DMS153 (cell line): ENCODE results near the gene STAT5B.
"Not testable (repeated sequence)": the region's sequence is repeated elsewhere in the genome, so short reads cannot be mapped to it uniquely, and the experiment has no call there.

Experiments used
- DNase-seq: peaks from one replicate; lab custom pipeline; 2025; lab: John Stamatoyannopoulos, UW

STAT5B gene

DNA sequence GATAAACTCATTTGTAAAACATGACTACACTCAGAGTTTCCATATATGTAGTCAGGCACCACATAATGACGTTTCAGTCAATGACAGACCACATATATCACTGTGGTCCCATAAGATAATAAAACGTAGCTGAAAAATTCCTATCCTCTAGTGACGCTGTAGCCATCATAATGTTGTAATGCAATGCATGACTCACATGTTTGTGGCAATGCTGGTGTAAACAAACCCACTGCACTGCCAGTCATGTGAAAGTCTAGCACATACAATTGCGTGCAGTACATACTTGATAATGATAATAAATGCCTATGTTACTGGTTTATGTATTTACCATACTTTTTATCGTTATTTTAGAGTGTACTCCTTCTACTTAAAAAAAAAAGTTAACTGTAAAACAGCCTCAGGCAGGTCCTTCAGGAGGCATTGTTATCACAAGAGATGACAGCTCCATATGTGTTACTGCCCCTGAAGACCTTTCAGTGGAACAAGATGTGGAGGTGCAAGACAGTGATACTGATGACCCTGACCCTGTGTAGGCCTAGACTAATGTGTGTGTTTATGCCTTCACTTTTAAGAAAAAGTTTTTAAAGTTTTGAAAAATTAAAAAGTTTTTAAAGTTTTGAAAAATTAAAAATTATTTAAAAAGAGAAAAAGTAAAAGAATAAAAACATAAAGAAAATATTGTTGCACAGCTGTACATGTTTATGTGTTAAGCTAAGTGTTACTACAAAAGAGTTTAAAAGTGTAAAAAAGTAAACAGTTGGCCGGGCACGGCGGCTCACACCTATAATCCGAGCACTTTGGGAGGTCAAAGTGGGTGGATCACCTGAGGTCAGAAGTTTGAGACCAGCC lies 9.0 kb downstream of the STAT5B start:
- DNase-seq, result no peak

DNA sequence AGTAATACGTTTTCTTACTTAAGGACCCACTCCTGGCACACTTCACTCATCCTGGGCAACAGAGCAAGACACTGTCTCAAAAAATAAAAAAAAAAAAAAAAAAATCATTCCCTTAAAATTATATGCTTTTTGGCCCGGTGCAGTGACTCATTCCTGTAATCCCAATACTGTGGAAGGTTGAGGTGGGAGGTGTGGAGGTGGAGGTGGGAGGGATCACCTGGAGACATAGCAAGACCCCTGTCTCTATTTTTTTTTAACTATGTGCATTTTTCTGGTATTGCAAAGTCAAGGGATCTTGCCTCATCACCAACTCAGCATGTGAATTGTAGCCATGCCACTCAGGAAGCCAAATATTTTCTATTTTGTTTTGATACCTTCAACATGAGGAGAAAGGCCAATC lies 9.7 kb downstream of the STAT5B start:
- DNase-seq, result no peak

DNA sequence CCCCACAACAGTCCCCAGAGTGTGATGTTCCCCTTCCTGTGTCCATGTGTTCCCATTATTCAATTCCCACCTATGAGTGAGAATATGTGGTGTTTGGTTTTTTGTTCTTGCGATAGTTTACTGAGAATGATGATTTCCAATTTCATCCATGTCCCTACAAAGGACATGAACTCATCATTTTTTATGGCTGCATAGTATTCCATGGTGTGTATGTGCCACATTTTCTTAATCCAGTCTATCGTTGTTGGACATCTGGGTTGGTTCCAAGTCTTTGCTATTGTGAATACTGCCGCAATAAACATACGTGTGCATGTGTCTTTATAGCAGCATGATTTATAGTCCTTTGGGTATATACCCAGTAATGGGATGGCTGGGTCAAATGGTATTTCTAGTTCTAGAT lies 11.8 kb downstream of the STAT5B start:
- DNase-seq, result not testable (repeated sequence)

DNA sequence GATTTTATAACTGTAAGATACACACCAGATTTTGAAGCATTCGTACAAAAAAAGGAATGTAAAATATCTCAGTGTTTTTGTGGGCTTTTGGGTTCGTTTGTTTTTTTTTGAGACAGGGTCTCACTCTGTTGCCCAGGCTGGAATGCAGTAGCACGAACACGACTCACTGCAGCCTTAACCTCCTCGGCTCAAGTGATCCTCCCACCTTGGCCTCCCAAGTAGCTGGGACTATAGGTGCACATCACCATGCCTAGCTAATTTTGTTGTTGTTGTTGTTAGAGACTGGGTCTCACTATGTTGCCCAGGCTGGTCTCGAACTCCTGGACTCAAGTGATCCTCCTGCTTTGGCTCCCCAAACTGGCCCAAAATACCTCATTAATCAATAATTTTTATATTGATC lies 15.9 kb downstream of the STAT5B start:
- DNase-seq, result no peak

DNA sequence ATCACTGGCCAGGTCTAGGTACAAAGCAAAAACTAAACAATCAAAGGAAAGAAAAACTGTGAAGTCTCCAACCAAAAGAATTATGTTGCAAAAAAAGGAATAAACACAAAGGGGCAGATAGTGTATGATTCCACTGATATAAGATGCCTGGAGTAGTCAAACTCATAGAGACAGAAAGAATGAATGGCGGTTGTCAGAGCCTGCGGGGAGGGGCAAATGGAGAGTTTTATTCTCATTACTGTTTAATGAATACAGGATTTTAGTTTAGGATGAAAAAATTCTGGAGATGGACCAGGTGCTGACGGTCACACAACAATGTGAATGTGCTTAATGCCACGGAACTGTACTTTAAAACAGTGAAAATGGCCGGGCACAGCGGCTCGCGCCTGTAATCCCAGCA lies 20.7 kb downstream of the STAT5B start:
- no peak for DNase-seq

DNA sequence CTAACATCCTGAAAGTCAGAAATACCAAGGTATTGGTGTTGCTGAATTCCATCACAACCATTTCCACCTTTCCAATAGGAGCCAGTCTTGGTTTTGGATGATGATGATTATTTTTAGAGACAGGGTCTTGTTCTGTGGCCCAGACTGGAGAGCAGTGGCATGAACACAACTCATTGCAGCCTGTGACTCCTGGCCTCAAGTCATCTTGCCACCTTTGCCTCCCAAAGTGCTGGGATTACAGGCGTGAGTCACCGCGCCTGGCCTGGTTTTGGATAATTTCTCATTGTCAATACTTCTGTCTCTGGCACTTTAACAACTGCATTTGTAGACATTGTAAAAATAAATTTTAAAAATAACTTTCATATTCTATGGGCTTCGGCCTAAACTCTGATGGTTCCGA lies 22.6 kb downstream of the STAT5B start:
- DNase-seq, result no peak

DNA sequence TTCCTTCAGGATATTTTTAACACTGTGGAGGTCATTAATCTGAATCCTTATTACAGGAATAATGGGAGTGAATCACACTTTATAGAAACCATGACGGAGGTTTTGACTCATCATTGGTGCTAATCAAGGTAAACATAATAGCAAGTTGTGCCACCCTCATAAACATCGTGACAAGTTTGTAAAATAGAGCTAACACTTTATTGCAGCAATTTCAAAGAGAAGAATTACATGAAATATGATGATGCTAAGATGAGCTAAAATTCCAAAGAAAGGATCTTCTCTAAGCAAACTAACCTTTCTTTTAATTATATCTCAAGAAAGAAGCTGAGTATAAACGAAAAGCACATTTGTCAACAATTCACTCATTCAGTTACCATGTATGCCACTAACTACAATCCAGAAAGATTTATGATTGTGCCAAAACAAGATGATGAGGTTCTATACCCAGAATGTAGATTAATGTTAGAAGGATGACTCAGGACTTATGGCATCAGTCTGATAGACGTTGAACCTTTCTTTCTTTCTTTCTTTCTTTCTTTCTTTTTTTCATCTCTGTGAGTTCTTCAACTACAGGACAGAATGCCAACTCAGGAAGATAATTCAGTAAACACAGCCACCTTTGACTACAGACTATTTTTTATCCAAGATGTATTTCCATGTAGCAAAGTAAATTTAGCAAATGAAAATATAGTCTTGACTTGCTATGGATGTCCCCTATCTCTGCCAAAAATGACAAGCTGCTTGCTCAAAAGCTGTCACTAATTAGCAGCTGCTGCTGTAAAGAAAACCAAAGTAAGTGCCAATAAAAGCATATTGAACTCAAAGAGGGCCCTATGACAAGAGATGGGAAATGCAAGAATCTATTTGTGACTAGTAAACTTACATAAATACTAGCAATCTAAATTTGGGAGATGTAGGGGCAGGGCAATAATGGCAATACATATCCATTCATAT lies 23.3 kb downstream of the STAT5B start:
- no peak for DNase-seq

DNA sequence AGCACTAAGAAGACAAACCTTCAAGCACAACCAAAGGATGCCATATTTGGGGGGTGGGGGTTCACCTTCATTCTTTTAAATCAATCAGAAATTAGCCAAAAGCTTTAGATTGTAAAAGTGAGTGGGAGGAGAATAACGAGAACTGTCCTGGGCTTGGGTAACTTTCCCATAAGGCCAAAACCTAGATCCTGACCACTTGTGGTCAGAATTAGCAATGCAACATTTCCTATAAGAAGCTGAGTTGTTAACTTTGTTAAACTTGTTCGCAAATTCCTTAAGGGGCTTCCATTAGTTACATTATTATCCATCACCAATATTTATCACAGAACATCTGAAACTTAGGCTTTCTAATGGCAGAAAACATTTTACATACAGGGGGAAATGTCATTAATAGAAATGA lies 25.1 kb downstream of the STAT5B start:
- no peak for DNase-seq

DNA sequence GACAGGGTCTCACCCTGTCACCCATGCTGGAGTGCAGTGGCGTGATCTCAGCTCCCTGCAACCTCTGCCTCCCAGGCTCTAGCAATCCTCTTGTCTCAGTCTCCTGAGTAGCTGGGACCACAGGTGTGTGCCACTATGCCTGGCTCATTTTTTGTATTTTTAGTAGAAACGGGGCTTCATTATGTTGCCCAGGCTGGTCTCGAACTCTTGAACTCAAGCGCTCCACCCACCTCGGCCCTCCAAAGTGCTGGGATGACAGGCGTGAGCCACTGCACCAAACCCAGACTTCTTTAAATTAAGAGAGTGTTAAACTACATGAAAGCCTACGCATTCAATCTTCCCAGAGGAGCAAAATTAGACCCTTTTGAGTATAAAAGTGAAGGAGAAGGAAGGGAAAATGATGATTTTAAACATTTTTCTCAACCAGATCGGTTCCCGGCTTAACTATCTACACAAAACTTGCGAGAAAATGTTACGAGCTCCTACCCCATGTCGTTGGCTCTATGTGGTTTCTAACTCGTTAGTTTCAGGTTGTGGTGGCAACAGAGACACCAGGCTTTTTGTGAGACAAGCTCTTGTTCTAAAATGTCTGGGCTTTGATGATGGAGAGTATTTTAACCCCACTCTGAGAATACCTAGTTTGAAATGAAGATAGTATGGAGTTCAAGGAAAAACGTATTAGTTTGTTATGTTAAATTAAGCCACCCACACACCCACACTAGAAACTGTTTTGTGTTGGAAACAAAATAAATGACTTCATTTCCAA lies 26.3 kb downstream of the STAT5B start:
- DNase-seq, result no peak

DNA sequence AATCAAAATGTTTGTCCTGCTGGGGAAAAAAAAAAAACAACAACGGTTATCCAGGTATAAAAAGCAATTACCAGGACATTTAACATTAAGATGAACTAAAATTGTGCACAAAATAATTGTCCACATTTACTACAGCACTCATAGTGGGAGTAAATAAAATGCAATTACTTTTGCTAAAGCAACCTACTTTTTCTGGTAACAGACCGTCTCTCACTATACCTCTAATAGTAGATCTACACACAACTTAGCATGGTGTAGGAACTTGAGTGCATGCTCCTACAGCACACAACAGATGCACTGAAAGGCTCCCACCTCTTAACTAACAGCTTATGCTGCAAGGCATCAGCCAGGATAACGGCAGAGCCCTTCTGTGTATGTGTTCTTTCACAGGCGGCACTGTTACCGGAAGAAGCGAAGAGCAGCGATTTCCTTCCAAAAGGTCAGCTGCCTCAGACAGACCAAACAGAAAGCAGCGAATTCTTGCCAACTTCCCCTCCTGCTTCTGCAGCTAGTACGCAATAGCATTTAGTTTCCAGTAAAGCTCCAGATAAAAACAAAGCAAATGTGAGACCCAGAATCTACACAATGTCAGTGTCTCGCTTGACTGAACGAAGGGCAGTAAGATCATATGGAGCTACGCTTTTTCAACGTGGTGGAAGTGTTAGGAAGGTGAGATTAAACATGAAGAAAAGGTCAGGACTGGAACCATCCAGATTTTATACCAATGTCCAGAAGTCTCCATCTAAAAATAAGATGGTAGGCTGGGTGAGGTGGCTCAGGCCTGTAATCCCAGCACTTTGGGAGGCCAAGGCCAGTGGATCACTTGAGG lies 27.6 kb downstream of the STAT5B start:
- DNase-seq, result peak; percentile 52

DNA sequence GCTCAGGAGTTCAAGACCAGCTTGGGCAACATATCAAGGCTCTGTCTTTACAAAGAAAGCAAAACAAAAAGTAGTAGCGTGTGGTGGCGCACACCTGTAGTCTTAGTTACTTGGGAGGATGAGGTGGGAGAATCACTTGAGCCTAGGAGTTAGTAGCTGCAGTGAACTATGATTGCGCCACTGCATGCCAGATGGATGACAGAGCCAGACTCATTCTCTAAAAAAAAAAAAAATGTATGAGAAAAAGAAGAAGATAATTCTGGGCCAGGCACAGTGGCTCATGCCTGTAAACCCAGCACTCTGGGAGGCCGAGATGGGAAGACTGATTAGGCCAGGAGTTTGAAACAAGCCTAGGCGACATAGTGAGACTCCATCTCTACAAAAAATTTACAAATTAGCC lies 28.5 kb downstream of the STAT5B start:
- no peak for DNase-seq

DNA sequence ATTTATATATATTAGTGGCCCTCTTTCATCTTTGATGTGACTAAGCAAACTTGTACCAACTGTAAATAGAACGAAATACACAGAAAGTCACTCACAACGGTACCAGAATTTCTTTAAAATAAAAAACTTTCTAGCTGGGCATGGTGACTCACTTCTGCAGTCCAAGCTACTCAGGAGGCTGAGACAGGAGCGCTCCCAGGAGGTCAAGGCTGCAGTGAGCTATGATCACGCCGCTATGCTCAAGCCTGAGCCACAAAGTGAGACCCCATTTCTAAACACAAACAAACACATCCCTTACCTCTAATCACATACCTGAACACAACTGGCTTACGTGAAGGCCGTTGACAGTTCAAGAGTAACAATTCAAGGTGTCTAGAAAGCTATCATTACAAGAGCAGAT lies 29.7 kb downstream of the STAT5B start:
- no peak for DNase-seq

DNA sequence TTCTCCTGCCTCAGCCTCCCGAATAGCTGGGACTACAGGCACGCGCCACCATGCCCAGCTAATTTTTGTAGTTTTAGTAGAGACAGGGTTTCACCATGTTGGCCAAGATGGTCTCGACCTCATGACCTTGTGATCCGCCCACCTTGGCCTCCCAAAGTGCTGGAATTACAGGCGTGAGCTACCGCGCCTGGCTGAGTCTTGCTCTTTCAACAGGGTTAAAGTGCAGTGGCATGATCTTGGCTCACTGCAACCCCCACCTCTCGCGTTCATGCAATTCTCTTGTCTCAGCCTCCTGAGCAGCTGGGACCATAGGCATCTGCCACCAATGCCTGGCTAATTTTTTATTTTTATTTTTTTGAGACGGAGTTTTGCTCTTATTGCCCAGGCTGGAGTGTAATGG lies 31.0 kb downstream of the STAT5B start:
- DNase-seq, result not testable (repeated sequence)

DNA sequence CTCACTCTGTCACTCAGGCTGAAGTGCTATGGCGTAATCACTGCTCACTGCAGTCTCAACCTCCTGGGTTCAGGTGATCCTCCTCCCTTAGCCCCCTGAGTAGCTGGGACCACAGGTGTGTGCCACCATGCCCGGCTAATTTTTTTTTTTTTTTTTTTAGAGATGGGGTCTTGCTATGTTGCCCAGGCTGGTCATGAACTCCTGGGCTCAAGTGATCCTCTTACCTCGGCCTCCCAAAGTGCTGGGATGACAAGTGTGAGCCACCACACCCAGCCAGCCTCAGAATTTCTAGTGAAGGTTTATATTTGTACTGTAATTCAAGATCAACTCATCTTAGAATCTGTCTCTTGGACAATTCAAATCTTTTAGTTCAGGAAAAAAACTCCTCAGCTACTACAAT lies 32.1 kb downstream of the STAT5B start:
- DNase-seq, result not testable (repeated sequence)

DNA sequence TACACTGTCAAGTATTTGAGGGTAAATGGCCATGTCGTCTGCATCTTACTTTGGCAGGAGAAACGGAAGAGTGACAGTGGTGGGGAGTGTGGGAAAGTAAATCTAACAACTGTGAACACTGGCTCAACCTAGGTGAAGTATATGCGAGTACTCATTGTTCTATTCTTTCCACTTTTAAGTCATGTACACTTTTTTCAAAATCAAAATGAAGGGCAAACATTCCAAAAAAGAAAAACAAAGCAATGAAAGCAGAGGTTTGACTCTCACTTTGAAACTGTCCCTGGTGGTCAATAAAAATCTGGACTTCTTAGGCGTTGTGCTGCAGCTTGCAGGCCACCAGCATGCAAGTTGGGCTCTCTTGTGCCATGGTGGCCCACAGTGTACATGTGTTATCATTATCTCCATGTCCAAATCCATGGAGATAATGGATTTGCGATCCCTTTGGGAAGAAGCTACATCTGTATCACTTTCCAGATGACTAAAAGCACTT lies 32.7 kb downstream of the STAT5B start:
- no peak for DNase-seq

DNA sequence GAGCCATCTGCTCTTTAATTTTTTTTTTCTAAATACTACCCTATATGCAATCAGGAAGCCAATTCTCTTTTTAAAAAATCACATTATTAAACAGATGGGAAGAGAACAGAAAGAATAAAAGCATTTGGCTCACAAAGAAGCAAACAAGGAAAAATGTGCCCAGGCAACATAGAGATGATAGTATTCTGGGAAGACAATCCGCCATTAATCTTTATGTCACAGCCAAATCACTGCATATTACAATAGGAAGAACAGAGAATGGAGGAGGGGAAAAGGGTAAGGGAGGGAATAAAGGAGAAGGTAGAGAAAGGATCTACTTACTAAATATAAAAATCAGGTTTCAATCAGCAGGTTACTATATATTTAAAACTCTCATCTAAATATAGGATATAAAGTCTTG lies 34.3 kb downstream of the STAT5B start:
- DNase-seq, result no peak

DNA sequence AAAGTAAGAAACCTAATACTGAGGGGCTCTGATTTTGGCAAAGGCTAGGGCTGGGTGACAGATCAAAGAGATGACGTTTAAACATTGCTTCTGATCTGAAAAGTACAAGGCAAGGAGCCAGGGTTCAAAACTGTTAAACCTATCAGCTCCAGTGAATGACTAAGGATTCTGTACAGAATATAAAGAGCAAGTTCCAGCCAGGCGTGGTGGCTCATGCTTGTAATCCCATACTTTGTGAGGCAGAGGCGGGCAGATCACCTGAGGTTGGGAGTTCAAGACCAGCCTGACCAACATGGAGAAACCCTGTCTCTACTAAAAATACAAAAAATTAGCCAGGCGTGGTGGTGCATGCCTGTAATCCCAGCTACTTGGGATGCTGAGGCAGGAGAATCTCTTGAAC lies 35.3 kb downstream of the STAT5B start:
- not testable (repeated sequence) for DNase-seq

DNA sequence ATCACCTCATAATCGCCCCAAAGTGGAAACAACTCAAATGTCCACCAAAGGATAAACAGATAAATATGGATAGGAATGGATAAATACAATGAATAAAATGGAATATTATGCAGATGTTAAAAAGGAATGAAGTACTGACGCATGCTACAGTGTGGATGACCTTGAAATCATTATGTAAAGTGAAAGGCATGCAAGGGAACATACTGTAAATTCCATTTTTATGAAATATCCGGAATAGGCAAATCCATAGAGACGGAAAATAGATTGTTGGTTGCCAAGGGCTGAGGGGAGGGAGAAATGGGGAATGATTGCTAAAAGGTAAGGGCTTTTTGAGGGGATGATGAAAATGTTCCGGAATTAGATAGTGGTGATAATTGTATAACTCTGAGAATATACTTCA lies 36.0 kb downstream of the STAT5B start:
- DNase-seq, result no peak

DNA sequence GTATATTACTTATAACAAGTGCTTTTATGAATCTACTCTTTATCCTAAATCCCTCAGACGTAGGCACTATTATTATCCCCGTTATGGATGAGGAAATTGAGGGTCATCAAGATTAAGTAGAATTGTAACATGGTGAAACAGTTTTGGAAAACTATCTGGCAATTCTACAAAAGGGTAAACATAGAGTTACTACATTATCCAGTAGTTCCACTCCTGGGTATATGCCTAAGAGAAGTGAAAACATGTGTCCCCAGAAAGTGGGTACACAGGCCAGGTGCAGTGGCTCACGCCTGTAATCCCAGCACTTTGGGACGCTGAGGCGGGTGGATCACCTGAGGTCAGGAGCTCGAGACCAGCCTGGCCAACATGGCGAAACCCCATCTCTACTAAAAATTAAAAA lies 36.6 kb downstream of the STAT5B start:
- not testable (repeated sequence) for DNase-seq

DNA sequence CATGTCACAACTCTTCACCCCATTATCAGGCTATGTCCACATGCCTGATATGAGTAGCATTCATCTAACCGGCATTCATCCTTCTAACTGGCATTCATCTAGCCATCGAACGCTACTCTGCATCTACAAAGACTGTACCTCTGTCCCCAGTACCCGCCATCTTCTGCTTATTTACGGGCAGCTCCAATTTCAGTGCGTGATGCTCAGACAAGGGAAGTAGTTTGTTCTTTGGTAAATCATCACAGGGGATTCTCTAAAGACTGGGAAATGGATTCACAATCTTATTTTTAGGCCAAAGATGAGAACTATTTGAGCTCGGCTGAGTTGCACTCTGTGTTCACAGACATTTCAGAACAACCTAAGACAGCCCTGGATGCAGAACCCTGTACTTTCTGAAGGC lies 39.4 kb downstream of the STAT5B start:
- DNase-seq, result no peak

DNA sequence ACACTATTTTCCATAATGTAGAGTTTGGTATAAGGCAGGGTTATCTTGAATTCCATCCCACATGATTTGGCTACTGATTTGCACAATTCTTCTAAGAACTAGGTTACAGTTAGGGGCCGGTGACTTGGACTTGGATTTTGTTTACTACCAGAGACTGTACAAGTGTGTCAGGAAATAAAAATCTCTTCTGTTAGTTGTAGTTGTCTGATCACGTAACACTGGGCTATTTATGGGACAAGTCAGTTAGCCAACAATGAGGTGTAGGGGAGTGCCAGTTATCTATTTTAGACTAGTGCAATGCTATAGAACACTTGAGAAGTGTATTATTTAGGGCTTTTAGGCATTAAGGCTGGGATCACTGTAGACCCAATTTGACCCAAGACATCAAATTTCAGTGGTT lies 42.2 kb downstream of the STAT5B start:
- DNase-seq, result no peak
